HepG2 (cell line): ENCODE measurements around the gene C9orf78. TPM values are rescaled to one million over a fixed set of nuclear protein-coding genes. Genes with fewer than 3 reads are reported as not detected.

Experiments
- ATRX ChIP-seq: sonication (generic); formaldehyde crosslinking; IDR thresholded peaks from 2 replicates; pipeline ENCODE4 v1.4.0; 2020; ENCODE audit warnings: missing genetic modification reagents, borderline replicate concordance
- BATF2 ChIP-seq: sonication (generic); formaldehyde crosslinking; IDR thresholded peaks from 2 replicates; pipeline ENCODE4 v1.8.0; 2022; ENCODE audit warnings: mild to moderate bottlenecking, missing genetic modification reagents, moderate library complexity
- CREM ChIP-seq, 2 experiments: sonication (generic) in 1 of 2; formaldehyde crosslinking in 1 of 2; IDR thresholded peaks; 2 replicates each; pipeline versions ENCODE4 v1.4.0 to v1.6.1; 2016 to 2020; ENCODE audit warnings: antibody characterized with exemption in 1 of 2, mild to moderate bottlenecking in 1 of 2, missing genetic modification reagents in 1 of 2
- HNRNPK ChIP-seq: fragments of 200-400 bp; formaldehyde crosslinking; IDR thresholded peaks from 2 replicates; pipeline ENCODE4 v1.6.1; 2018; ENCODE audit warnings: low read length, low read depth, moderate library complexity, mild to moderate bottlenecking; ENCODE audit not compliant: poor library complexity, severe bottlenecking
- HOXD1 ChIP-seq: sonication (generic); formaldehyde crosslinking; IDR thresholded peaks from 2 replicates; pipeline ENCODE4 v1.5.0; 2020; ENCODE audit warnings: missing genetic modification reagents
- IKZF1 ChIP-seq: fragments of 450-650 bp; IDR thresholded peaks from 2 replicates; pipeline ENCODE4 v1.7.1; 2016
- JARID2 ChIP-seq: sonication (generic); formaldehyde crosslinking; IDR thresholded peaks from 2 replicates; pipeline ENCODE4 v1.8.1; 2023; ENCODE audit warnings: missing genetic modification reagents, inconsistent platforms; ENCODE audit not compliant: insufficient replicate concordance
- JDP2 ChIP-seq: sonication (generic); formaldehyde crosslinking; IDR thresholded peaks from 2 replicates; pipeline ENCODE4 v1.8.1; 2022; ENCODE audit warnings: missing genetic modification reagents, borderline replicate concordance
- KDM6A ChIP-seq: IDR thresholded peaks from 2 replicates; pipeline ENCODE4 v1.6.1; 2016; ENCODE audit warnings: low read depth
- KLF15 ChIP-seq: sonication (generic); formaldehyde crosslinking; IDR thresholded peaks from 2 replicates; pipeline ENCODE4 v1.8.1; 2023; ENCODE audit warnings: borderline replicate concordance, mild to moderate bottlenecking, inconsistent platforms, missing genetic modification reagents, mixed read lengths
- MAZ ChIP-seq, 2 experiments: sonication (generic) in 1 of 2; formaldehyde crosslinking in 1 of 2; IDR thresholded peaks; 2 replicates each; pipeline versions ENCODE4 v1.5.0 to v1.6.1; 2012 to 2020; ENCODE audit warnings: low read depth in 2 of 2, mild to moderate bottlenecking in 2 of 2, borderline replicate concordance in 1 of 2, improper control_type of control experiment in 1 of 2, low read length in 1 of 2, missing genetic modification reagents in 1 of 2, moderate library complexity in 1 of 2
- NR0B2 ChIP-seq: sonication (generic); formaldehyde crosslinking; IDR thresholded peaks from 2 replicates; pipeline ENCODE4 v1.4.0; 2020; ENCODE audit warnings: mild to moderate bottlenecking, missing genetic modification reagents
- PBX3 ChIP-seq: sonication (generic); formaldehyde crosslinking; IDR thresholded peaks from 2 replicates; pipeline ENCODE4 v1.8.1; 2023; ENCODE audit warnings: missing genetic modification reagents, inconsistent platforms, borderline replicate concordance
- RCOR2 ChIP-seq: IDR thresholded peaks from 2 replicates; pipeline ENCODE4 v1.6.1; 2016; ENCODE audit warnings: missing biosample characterization, missing genetic modification reagents
- SIX1 ChIP-seq: sonication (generic); formaldehyde crosslinking; IDR thresholded peaks from 2 replicates; pipeline ENCODE4 v1.4.0; 2020; ENCODE audit warnings: missing genetic modification reagents, borderline replicate concordance
- TARDBP ChIP-seq: sonication (generic); formaldehyde crosslinking; IDR thresholded peaks from 2 replicates; pipeline ENCODE4 v1.8.0; 2022; ENCODE audit warnings: mild to moderate bottlenecking, missing genetic modification reagents
- TOPORS ChIP-seq: sonication (generic); formaldehyde crosslinking; IDR thresholded peaks from 2 replicates; pipeline ENCODE4 v1.8.0; 2023; ENCODE audit warnings: mild to moderate bottlenecking, missing genetic modification reagents
- TP53 ChIP-seq: sonication (generic); formaldehyde crosslinking; conservative IDR thresholded peaks from 2 replicates; pipeline ENCODE4 v1.4.0; 2020; ENCODE audit warnings: missing genetic modification reagents
- WIZ ChIP-seq: sonication (generic); formaldehyde crosslinking; IDR thresholded peaks from 2 replicates; pipeline ENCODE4 v1.5.1; 2020; ENCODE audit warnings: mild to moderate bottlenecking, missing genetic modification reagents
- YEATS2 ChIP-seq: sonication (generic); formaldehyde crosslinking; IDR thresholded peaks from 2 replicates; pipeline ENCODE4 v1.4.0; 2020; ENCODE audit warnings: missing genetic modification reagents, borderline replicate concordance
- ZBTB2 ChIP-seq: sonication (generic); formaldehyde crosslinking; IDR thresholded peaks from 2 replicates; pipeline ENCODE4 v1.8.0; 2022; ENCODE audit warnings: low read depth, missing genetic modification reagents
- ZKSCAN8 ChIP-seq: IDR thresholded peaks from 2 replicates; pipeline ENCODE4 v1.6.1; 2016; ENCODE audit warnings: borderline replicate concordance, missing genetic modification reagents, missing compliant biosample characterization
- ZNF501 ChIP-seq: sonication (generic); formaldehyde crosslinking; IDR thresholded peaks from 2 replicates; pipeline ENCODE4 v1.5.1; 2020; ENCODE audit warnings: mild to moderate bottlenecking, moderate library complexity, missing genetic modification reagents
- ZNF672 ChIP-seq: sonication (generic); formaldehyde crosslinking; IDR thresholded peaks from 2 replicates; pipeline ENCODE4 v1.8.1; 2022; ENCODE audit warnings: missing genetic modification reagents
- ZNF776 ChIP-seq: sonication (generic); formaldehyde crosslinking; IDR thresholded peaks from 2 replicates; pipeline ENCODE4 v1.4.0; 2020; ENCODE audit warnings: mild to moderate bottlenecking, missing genetic modification reagents
- ZNF841 ChIP-seq: sonication (generic); formaldehyde crosslinking; IDR thresholded peaks from 2 replicates; pipeline ENCODE4 v1.8.1; 2023; ENCODE audit warnings: missing genetic modification reagents, borderline replicate concordance
- polyA plus RNA-seq, 8 experiments: library from polyadenylated mRNA; depleted of rRNA in 3 of 8; stranded (reverse) in 7 of 8; unstranded in 1 of 8; fragments of >200 nt; fragmentation: Illumina TruSeq in 4 of 8; extraction: Trizol in 4 of 8; gene quantifications; 2 replicates each; pipeline versions ENCODE4 v1.2.1 to v1.2.3, GENCODE V29; 2011 to 2016; ENCODE audit warnings: low read depth in 4 of 8, missing spikeins in 1 of 8, mixed read lengths in 1 of 8; ENCODE audit not compliant: insufficient read depth in 1 of 8
- total RNA-seq, 5 experiments: library from RNA; depleted of rRNA; stranded (reverse); fragments of >200 nt; fragmentation: Illumina TruSeq; extraction: Trizol; gene quantifications; 2 replicates each; pipeline ENCODE4 v1.2.3, GENCODE V29; 2016; ENCODE audit warnings: low read depth in 1 of 5

C9orf78 gene
- total and polyA plus RNA-seq, 2 of the 13 experiments (the other 11 are each of a cell fraction or from before 2014, with no cell fraction given) = 18.4 to 35.5 TPM

GRCh38 chr9:129835128-129835859 is at the start of gene C9orf78, which contains the start of gene USP20 (continued):
- TF ChIP-seq ZNF501 (CRISPR knock-in tag) = peak; percentile 57; the same call in 1 of the 2 replicates
- no peak for TF ChIP-seq KDM6A (CRISPR knock-in tag)
- TF ChIP-seq JARID2 = no peak
- peak; percentile 71; the same call in 1 of the 2 replicates for TF ChIP-seq YEATS2 (CRISPR knock-in tag)
- no peak for TF ChIP-seq WIZ (CRISPR knock-in tag)
- peak; percentile 83; the same call in 1 of the 2 replicates for TF ChIP-seq MAZ (IDR thresholded peaks at IDR 0.05; ENCODE audit: borderline replicate concordance, low read depth, low read length)
- 0 out of 2 replicates have a peak, but pooled peaks have one; percentile 20 for TF ChIP-seq MAZ (CRISPR knock-in tag; IDR thresholded peaks at IDR 0.05; ENCODE audit: low read depth)
- TF ChIP-seq BATF2 = no peak
- no peak for TF ChIP-seq SIX1 (CRISPR knock-in tag)
- no peak for TF ChIP-seq RCOR2 (CRISPR knock-in tag)
- TF ChIP-seq TP53 (CRISPR knock-in tag) = no peak; the same call in 1 of the 2 replicates
- no peak for TF ChIP-seq KLF15 (CRISPR knock-in tag)
- TF ChIP-seq ZNF672 (CRISPR knock-in tag) = no peak
- TF ChIP-seq IKZF1 = no peak
- TF ChIP-seq HOXD1 (CRISPR knock-in tag) = peak; percentile 29; the same call in 1 of the 2 replicates
- no peak for TF ChIP-seq HNRNPK
- no peak for TF ChIP-seq JDP2 (CRISPR knock-in tag)
- no peak; the same call in 1 of the 2 replicates for TF ChIP-seq NR0B2
- TF ChIP-seq TOPORS (CRISPR knock-in tag) = no peak
- no peak for TF ChIP-seq ZKSCAN8 (CRISPR knock-in tag)
- TF ChIP-seq TARDBP (CRISPR knock-in tag) = peak; percentile 81
- peak; percentile 74; the same call in 1 of the 2 replicates for TF ChIP-seq PBX3 (CRISPR knock-in tag)
- TF ChIP-seq ZNF776 (CRISPR knock-in tag) = no peak
- peak; percentile 69 for TF ChIP-seq CREM (IDR thresholded peaks at IDR 0.05)
- 0 out of 2 replicates have a peak, but pooled peaks have one; percentile 45 for TF ChIP-seq CREM (CRISPR knock-in tag; IDR thresholded peaks at IDR 0.05)
- no peak for TF ChIP-seq ZBTB2
- TF ChIP-seq ZNF841 (CRISPR knock-in tag) = no peak
- no peak for TF ChIP-seq ATRX (CRISPR knock-in tag)
